Suprapubic skin (tissue), 4 donors: ENCODE measurements around the gene RRBP1.

ENCODE experiments used
- EP300 ChIP-seq: sonication (generic); formaldehyde crosslinking; IDR thresholded peaks from one replicate; pipeline ENCODE4 v1.6.1; 2017; ENCODE audit warnings: antibody characterized with exemption
- POLR2A ChIP-seq, 2 donors: fragments of 450-650 bp; IDR thresholded peaks; one replicate each; pipeline ENCODE4 v1.6.1; 2017; ENCODE audit warnings: antibody characterized with exemption in 2 of 2, mild to moderate bottlenecking in 2 of 2, moderate library complexity in 2 of 2
- POLR2AphosphoS5 ChIP-seq, 3 donors: sonication (generic); formaldehyde crosslinking; IDR thresholded peaks; one replicate each; pipeline ENCODE4 v1.6.1; 2017; ENCODE audit warnings: antibody characterized with exemption in 3 of 3
- TF ChIP-seq, protein P1 (sequence below), 2 donors: fragments of 200-600 bp in 1 of 2; fragments of 450-650 bp in 1 of 2; sonication (generic) in 1 of 2; IDR thresholded peaks; one replicate each; pipeline ENCODE4 v1.5.1; 2016 to 2019; ENCODE audit warnings: antibody characterized with exemption in 2 of 2, mild to moderate bottlenecking in 1 of 2, moderate library complexity in 1 of 2

DNA sequence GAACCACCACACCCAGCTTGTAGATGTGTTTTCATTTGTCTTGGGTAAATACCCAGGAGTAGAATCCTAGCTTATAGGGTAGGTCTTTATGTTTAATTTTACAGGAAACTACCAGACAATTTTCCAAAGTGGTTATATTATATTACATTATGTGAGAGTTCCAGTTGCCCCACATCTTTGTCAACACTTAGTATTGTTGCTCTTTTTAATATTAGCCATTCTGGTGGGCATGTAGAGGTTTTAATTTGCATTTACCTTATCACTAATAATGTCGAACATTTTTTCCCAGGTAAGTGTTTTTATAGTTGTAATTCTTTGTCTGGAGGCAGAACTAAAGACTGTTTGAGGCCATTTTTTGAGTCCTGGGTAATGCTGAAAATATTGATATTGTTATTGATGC, 14.2 kb upstream of the RRBP1 start:
- TF ChIP-seq, protein P1, sequence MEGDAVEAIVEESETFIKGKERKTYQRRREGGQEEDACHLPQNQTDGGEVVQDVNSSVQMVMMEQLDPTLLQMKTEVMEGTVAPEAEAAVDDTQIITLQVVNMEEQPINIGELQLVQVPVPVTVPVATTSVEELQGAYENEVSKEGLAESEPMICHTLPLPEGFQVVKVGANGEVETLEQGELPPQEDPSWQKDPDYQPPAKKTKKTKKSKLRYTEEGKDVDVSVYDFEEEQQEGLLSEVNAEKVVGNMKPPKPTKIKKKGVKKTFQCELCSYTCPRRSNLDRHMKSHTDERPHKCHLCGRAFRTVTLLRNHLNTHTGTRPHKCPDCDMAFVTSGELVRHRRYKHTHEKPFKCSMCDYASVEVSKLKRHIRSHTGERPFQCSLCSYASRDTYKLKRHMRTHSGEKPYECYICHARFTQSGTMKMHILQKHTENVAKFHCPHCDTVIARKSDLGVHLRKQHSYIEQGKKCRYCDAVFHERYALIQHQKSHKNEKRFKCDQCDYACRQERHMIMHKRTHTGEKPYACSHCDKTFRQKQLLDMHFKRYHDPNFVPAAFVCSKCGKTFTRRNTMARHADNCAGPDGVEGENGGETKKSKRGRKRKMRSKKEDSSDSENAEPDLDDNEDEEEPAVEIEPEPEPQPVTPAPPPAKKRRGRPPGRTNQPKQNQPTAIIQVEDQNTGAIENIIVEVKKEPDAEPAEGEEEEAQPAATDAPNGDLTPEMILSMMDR (IDR thresholded peaks at IDR 0.05) = no peak
- no peak for TF ChIP-seq POLR2AphosphoS5 (IDR thresholded peaks at IDR 0.05)
- no peak for TF ChIP-seq POLR2A (IDR thresholded peaks at IDR 0.05)
- no peak for TF ChIP-seq EP300
